ENCODE measurements around the gene MYLIP.

Gene MYLIP

DNA sequence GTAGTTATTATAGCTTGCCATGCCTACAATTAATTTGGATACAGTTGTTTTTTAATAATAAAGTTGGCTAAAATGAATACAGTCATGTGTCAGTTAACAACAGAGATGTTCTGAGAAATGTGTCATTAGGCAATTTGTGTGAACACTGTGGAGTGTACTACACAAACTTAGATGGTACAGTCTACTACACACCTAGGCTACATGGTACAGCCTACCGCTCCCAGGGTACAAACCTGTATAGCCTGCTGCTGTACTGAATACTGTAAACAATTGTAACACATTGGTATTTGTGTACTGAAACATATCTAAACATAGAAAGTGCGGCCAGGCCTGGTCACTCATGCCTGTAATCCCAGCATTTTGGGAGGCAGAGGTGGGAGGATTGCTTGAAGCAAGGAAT is 50.2 kb downstream of the MYLIP start:
- DNase-seq (ENCODE audit: extremely low read depth, low read depth): no peak
- TF ChIP-seq, protein P1, sequence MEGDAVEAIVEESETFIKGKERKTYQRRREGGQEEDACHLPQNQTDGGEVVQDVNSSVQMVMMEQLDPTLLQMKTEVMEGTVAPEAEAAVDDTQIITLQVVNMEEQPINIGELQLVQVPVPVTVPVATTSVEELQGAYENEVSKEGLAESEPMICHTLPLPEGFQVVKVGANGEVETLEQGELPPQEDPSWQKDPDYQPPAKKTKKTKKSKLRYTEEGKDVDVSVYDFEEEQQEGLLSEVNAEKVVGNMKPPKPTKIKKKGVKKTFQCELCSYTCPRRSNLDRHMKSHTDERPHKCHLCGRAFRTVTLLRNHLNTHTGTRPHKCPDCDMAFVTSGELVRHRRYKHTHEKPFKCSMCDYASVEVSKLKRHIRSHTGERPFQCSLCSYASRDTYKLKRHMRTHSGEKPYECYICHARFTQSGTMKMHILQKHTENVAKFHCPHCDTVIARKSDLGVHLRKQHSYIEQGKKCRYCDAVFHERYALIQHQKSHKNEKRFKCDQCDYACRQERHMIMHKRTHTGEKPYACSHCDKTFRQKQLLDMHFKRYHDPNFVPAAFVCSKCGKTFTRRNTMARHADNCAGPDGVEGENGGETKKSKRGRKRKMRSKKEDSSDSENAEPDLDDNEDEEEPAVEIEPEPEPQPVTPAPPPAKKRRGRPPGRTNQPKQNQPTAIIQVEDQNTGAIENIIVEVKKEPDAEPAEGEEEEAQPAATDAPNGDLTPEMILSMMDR (IDR thresholded peaks at IDR 0.05; ENCODE audit: low read depth, low read length): no peak

- TF ChIP-seq, protein P1 (IDR thresholded peaks at IDR 0.05; ENCODE audit: low read depth, low read length): no peak
- DNase-seq (ENCODE audit: extremely low read depth, low read depth): no peak
These were observed 51.1 kb downstream of the MYLIP start for GRCh38 chr6:16179970-16180431.

- TF ChIP-seq, protein P1 (IDR thresholded peaks at IDR 0.05; ENCODE audit: low read depth, low read length): no peak
- no peak for DNase-seq (ENCODE audit: extremely low read depth, low read depth)
These were observed 52.0 kb downstream of the MYLIP start for GRCh38 chr6:16180696-16181438.

- DNase-seq (ENCODE audit: extremely low read depth, low read depth): no peak
- TF ChIP-seq, protein P1 (IDR thresholded peaks at IDR 0.05; ENCODE audit: low read depth, low read length): no peak
These were observed 52.8 kb downstream of the MYLIP start for GRCh38 chr6:16181439-16182297.

DNA sequence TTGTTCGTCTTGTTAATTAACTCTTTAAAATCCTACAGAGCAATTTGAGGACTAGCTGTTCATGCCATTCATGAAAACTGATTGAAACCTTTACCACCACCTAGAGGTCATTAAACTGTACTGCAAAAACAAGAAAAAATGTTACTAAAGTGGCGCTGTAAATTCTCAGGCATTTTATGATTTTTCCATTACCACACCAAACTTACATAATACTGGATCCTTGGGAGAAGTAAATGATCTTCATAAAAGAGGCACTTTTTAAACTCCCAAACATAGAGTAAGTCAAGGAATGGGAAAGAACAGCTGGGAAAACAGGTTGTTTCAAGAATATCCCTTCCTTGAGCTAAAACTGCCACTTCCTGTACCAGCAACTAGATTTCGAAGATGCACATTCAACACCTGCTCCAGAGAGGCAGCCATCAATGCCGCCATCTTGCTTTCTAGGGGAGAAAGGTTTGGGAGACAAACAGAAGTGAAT is 54.3 kb downstream of the MYLIP start:
- TF ChIP-seq, protein P1 (IDR thresholded peaks at IDR 0.05; ENCODE audit: low read depth, low read length): peak; percentile 60

DNA sequence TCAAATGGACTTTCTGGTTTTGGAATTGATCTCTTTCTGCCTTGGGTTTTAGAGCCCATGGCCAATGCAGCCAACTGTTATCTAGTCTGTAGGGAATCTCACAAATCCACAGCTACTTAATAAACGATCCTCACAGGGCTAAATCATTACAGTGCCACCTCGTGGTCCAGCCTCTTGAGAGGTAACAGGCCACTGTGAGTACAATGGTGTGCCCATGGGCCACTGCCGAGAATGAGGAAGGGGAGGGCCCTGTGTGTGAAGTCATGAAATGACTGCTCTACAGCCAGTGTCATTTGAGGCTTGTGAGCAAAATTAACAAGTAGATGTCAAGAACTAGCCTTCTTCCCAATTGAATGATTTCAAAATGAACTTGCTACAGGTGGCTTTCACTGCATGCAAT is 55.2 kb downstream of the MYLIP start:
- no peak for DNase-seq (ENCODE audit: extremely low read depth, low read depth)

More for the DNA sequence above, 54.3 kb downstream of the MYLIP start:
- DNase-seq (ENCODE audit: extremely low read depth, low read depth): peak; percentile 43

More for the DNA sequence above, 55.2 kb downstream of the MYLIP start:
- TF ChIP-seq, protein P1 (IDR thresholded peaks at IDR 0.05; ENCODE audit: low read depth, low read length): no peak; the same call in none of the 2 replicates
